SK-N-SH (cell line): ENCODE results near the gene CCN5. TPM values are rescaled to one million over a fixed set of nuclear protein-coding genes. Genes with fewer than 3 reads are reported as not detected.

ENCODE experiments used
- CTCF ChIA-PET: fragments of 300-600, 350-600 bp; formaldehyde crosslinking; extraction: SDS; loops from one replicate; lab custom pipeline; 2021; lab: Yijun Ruan, JAX
- POLR2A ChIA-PET: fragments of 350-600 bp; sonication (Branson Sonifier 250); formaldehyde crosslinking; extraction: SDS; loops from one replicate; lab custom pipeline; 2020; ENCODE audit warnings: antibody characterized with exemption, inconsistent platforms; lab: Yijun Ruan, JAX
- DNase-seq: peaks from one replicate; pipeline ENCODE4 v3.0.0; 2012
- H2AFZ ChIP-seq: fragments of 200-600 bp; sonication (generic); 2 replicates; pipeline ENCODE4 v1.8.1; 2016; ENCODE audit warnings: antibody characterized with exemption, mild to moderate bottlenecking, low read depth
- H3F3A ChIP-seq: fragments of 200-600 bp; sonication (generic); replicated peaks from 2 replicates; pipeline ENCODE3; 2016; ENCODE audit warnings: antibody characterized with exemption, mild to moderate bottlenecking; ENCODE audit not compliant: insufficient read depth
- H3K27ac ChIP-seq, 2 experiments: fragments of 200-500 bp in 1 of 2; fragments of 200-600 bp in 1 of 2; sonication (Bioruptor generic) in 1 of 2; sonication (generic), shearing (Covaris generic) in 1 of 2; 2 replicates each; pipeline versions ENCODE4 v1.5.1 to v1.6.1; 2014 to 2016; ENCODE audit warnings: low read depth in 2 of 2, inconsistent platforms in 1 of 2, low read length in 1 of 2, mild to moderate bottlenecking in 1 of 2, mixed read lengths in 1 of 2
- H3K27me3 ChIP-seq: fragments of 200-600 bp; sonication (generic), shearing (Covaris generic); 2 replicates; pipeline ENCODE4 v1.6.1; 2016; ENCODE audit warnings: mixed run types; ENCODE audit not compliant: insufficient read depth
- H3K36me3 ChIP-seq, 2 experiments: fragments of 200-500 bp in 1 of 2; fragments of 200-600 bp in 1 of 2; sonication (Bioruptor generic) in 1 of 2; sonication (generic) in 1 of 2; replicated peaks in 1 of 2; 2 replicates each; pipeline versions ENCODE3 to v1.5.1; 2014 to 2016; ENCODE audit warnings: low read length in 1 of 2, mild to moderate bottlenecking in 1 of 2; ENCODE audit not compliant: insufficient read depth in 2 of 2, control insufficient read depth in 1 of 2
- H3K4me1 ChIP-seq, 2 experiments: fragments of 200-500 bp in 1 of 2; fragments of 200-600 bp in 1 of 2; sonication (Bioruptor generic) in 1 of 2; sonication (generic), shearing (Covaris generic) in 1 of 2; 2 replicates each; pipeline versions ENCODE4 v1.5.1 to v1.6.1; 2014 to 2016; ENCODE audit warnings: low read depth in 1 of 2, low read length in 1 of 2, mixed run types in 1 of 2; ENCODE audit not compliant: insufficient read depth in 2 of 2, control insufficient read depth in 1 of 2
- H3K4me2 ChIP-seq: fragments of 200-600 bp; sonication (generic), shearing (Covaris generic); 2 replicates; pipeline ENCODE4 v1.6.1; 2017; ENCODE audit warnings: mixed run types
- H3K4me3 ChIP-seq, 2 experiments: fragments of 200-500 bp in 1 of 2; fragments of 200-600 bp in 1 of 2; sonication (Bioruptor generic) in 1 of 2; sonication (generic), shearing (Covaris generic) in 1 of 2; 2 replicates each; pipeline versions ENCODE4 v1.5.1 to v1.8.1; 2014 to 2016; ENCODE audit warnings: low read depth in 2 of 2, inconsistent platforms in 1 of 2, low read length in 1 of 2, mild to moderate bottlenecking in 1 of 2, mixed read lengths in 1 of 2, moderate library complexity in 1 of 2
- H3K79me2 ChIP-seq: fragments of 200-600 bp; sonication (generic); 2 replicates; pipeline ENCODE4 v1.8.1; 2017; ENCODE audit warnings: mild to moderate bottlenecking; ENCODE audit not compliant: insufficient read depth
- H3K9ac ChIP-seq: fragments of 200-600 bp; sonication (generic); 2 replicates; pipeline ENCODE4 v1.6.1; 2017; ENCODE audit warnings: mixed run types
- H3K9me2 ChIP-seq: fragments of 200-600 bp; sonication (generic); 2 replicates; pipeline ENCODE4 v1.6.1; 2017; ENCODE audit warnings: mixed run types
- H3K9me3 ChIP-seq: fragments of 200-600 bp; sonication (generic); 2 replicates; pipeline ENCODE4 v1.6.1; 2017; ENCODE audit warnings: mixed run types, mild to moderate bottlenecking, moderate library complexity
- H4K20me1 ChIP-seq: fragments of 200-600 bp; sonication (generic); 2 replicates; pipeline ENCODE4 v1.6.1; 2017; ENCODE audit warnings: mild to moderate bottlenecking, mixed run types; ENCODE audit not compliant: insufficient read depth
- EP300 ChIP-seq, 2 experiments: IDR thresholded peaks; 2 replicates each; pipeline versions ENCODE4 v1.4.0 to v1.6.1; 2012; ENCODE audit warnings: borderline replicate concordance in 1 of 2, low read depth in 1 of 2, low read length in 1 of 2
- EZH2phosphoT487 ChIP-seq: fragments of 200-600 bp; sonication (generic); IDR thresholded peaks from 2 replicates; pipeline ENCODE4 v1.6.1; 2017; ENCODE audit warnings: low read depth, mixed run types, mild to moderate bottlenecking, antibody characterized with exemption, moderate library complexity, borderline replicate concordance
- FOSL2 ChIP-seq: IDR thresholded peaks from 2 replicates; pipeline ENCODE4 v1.4.0; 2012; ENCODE audit warnings: low read depth, mild to moderate bottlenecking, moderate library complexity, borderline replicate concordance
- GABPA ChIP-seq: IDR thresholded peaks from 2 replicates; pipeline ENCODE4 v1.4.0; 2012; ENCODE audit warnings: low read depth, mild to moderate bottlenecking
- GATA2 ChIP-seq: sonication (generic); formaldehyde crosslinking; IDR thresholded peaks from 2 replicates; pipeline ENCODE4 v1.5.0; 2020; ENCODE audit warnings: mild to moderate bottlenecking, missing genetic modification reagents
- JUND ChIP-seq: IDR thresholded peaks from 2 replicates; pipeline ENCODE4 v1.4.0; 2012
- MEF2A ChIP-seq: IDR thresholded peaks from 2 replicates; pipeline ENCODE4 v1.4.0; 2012; ENCODE audit warnings: low read depth, borderline replicate concordance
- MXI1 ChIP-seq: IDR thresholded peaks from 2 replicates; pipeline ENCODE4 v1.6.1; 2012; ENCODE audit warnings: mild to moderate bottlenecking, low read depth, low read length, improper control_type of control experiment
- NFIC ChIP-seq: IDR thresholded peaks from 2 replicates; pipeline ENCODE4 v1.4.0; 2012; ENCODE audit warnings: borderline replicate concordance
- POLR2AphosphoS5 ChIP-seq: IDR thresholded peaks from 2 replicates; pipeline ENCODE4 v1.6.1; 2012; ENCODE audit warnings: low read depth, low read length
- SMC3 ChIP-seq: IDR thresholded peaks from 2 replicates; pipeline ENCODE4 v1.6.1; 2012; ENCODE audit warnings: low read depth, low read length, improper control_type of control experiment
- TAF1 ChIP-seq: IDR thresholded peaks from 2 replicates; pipeline ENCODE4 v1.6.1; 2012; ENCODE audit warnings: low read depth, mild to moderate bottlenecking, low read length, moderate library complexity, borderline replicate concordance
- TCF12 ChIP-seq: IDR thresholded peaks from 2 replicates; pipeline ENCODE4 v1.4.0; 2012
- USF1 ChIP-seq: IDR thresholded peaks from 2 replicates; pipeline ENCODE4 v1.4.0; 2012; ENCODE audit warnings: low read depth, borderline replicate concordance
- YY1 ChIP-seq: IDR thresholded peaks from 2 replicates; pipeline ENCODE4 v1.4.0; 2012; ENCODE audit warnings: low read depth, mild to moderate bottlenecking
- WGBS: methylation state at CpG from one replicate; pipeline ENCODE4 v1.1.6; 2017; ENCODE audit warnings: low lambda C conversion rate; 5-methylcytosine and 5-hydroxymethylcytosine counted together
- polyA plus RNA-seq, 3 experiments: library from polyadenylated mRNA; depleted of rRNA; stranded (reverse); fragments of >200 nt; gene quantifications; 2 replicates each; pipeline ENCODE4 v1.2.3, GENCODE V29; 2012
- TF ChIP-seq, protein P1 (sequence below): IDR thresholded peaks from 2 replicates; pipeline ENCODE4; 2012

CCN5 gene
- polyA plus RNA-seq, 1 of the 3 experiments (the other 2 are of a cell fraction), result 0.05 TPM

DNA sequence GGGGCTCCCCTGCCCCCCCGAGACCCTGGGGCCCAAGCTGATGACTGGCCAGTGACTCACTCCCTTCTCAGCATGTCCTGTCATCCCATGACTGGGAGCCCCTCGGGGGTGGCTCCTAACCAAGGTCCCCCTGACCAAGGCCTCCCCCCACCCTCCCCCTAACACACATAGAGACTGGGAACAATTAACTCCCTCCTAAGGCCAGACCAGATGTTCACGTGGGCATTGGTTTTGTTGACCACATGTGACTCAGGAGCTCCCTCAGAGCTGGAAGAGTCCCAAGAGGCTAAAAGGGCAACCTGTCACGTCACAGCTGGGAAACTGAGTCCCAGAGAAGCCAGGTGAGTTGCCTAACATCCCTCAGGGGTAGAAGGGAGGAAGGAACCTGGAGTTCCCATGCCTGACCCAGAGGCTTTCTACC, 10.6 kb upstream of the CCN5 start:
- Histone ChIP-seq H3K27me3 (no peaks in the 10 kb centered on the region), H3K4me1 (peaks cover 5 to 14% of the 10 kb centered on the region in 2 experiments; a peak in 2 of 4 replicates)
- POLR2A ChIA-PET, result no interaction called here
- TF ChIP-seq TCF12, result peak; percentile 83
- TF ChIP-seq NFIC, result 0 out of 2 replicates have a peak, but pooled peaks have one; percentile 12
- peak; percentile 24; the same call in 1 of the 2 replicates for TF ChIP-seq USF1
- TF ChIP-seq MEF2A, result no peak
- no peak for TF ChIP-seq GATA2 (CRISPR knock-in tag)
- TF ChIP-seq POLR2AphosphoS5, result no peak
- TF ChIP-seq, protein P1, sequence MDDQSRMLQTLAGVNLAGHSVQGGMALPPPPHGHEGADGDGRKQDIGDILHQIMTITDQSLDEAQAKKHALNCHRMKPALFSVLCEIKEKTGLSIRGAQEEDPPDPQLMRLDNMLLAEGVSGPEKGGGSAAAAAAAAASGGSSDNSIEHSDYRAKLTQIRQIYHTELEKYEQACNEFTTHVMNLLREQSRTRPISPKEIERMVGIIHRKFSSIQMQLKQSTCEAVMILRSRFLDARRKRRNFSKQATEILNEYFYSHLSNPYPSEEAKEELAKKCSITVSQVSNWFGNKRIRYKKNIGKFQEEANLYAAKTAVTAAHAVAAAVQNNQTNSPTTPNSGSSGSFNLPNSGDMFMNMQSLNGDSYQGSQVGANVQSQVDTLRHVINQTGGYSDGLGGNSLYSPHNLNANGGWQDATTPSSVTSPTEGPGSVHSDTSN, result 0 out of 2 replicates have a peak, but pooled peaks have one; percentile 7
- TF ChIP-seq SMC3, result no peak
- TF ChIP-seq JUND, result peak; percentile 67
- TF ChIP-seq MXI1, result no peak
- TF ChIP-seq FOSL2, result peak; percentile 75; the same call in 1 of the 2 replicates
- TF ChIP-seq YY1, result peak; percentile 4; the same call in 1 of the 2 replicates
- TF ChIP-seq, all 33 proteins: peak for 7
- Histone ChIP-seq H3K9ac (no peak overlapping the region), H2AFZ (peak overlapping the region; percentile 62; the same call in 1 of the 2 replicates), H3K79me2 (no peaks in the 10 kb centered on the region), H3K4me3 (no peak overlapping the region), H3K9me3 (no peaks in the 10 kb centered on the region), H3K9me2 (no peaks in the 10 kb centered on the region), H4K20me1 (no peaks in the 10 kb centered on the region), H3K36me3 (no peaks in the 10 kb centered on the region), H3F3A (no peaks in the 10 kb centered on the region), H3K27ac (no peak overlapping the region), H3K4me2 (peak overlapping the region; percentile 33; the same call in 1 of the 2 replicates)
- WGBS, result 22% methylated on average over 3 of the region's 4 CpGs
- no peak for DNase-seq
- CTCF ChIA-PET, result interaction anchor here (1.0 to 7.0 kb wide), 2 partner anchors 21 to 43 kb away, joined by 4 to 61 read pairs; no protein-coding TSS in a partner anchor

GRCh38 chr20:44705364-44706094, 9.6 kb upstream of the CCN5 start:
- H3K4me2 ChIP-seq, result no peak overlapping the region
- no peak overlapping the region for H3K4me3 ChIP-seq
- no peak for TF ChIP-seq YY1
- TF ChIP-seq EZH2phosphoT487, result no peak
- no peak for TF ChIP-seq TCF12
- TF ChIP-seq TAF1, result no peak
- TF ChIP-seq NFIC, result no peak
- TF ChIP-seq EP300 (IDR thresholded peaks at IDR 0.05; ENCODE audit: borderline replicate concordance in 1 of 2, low read depth in 1 of 2, low read length in 1 of 2), result no peak
- TF ChIP-seq GABPA, result no peak
- 80% methylated on average over 4 of the region's 4 CpGs for WGBS
- H2AFZ ChIP-seq, result no peak overlapping the region
- no peaks in the 10 kb centered on the region for H3K79me2 ChIP-seq
- H3K27me3 ChIP-seq, result no peaks in the 10 kb centered on the region
- peaks cover 5 to 12% of the 10 kb centered on the region in 2 experiments; a peak in 2 of 4 replicates for H3K4me1 ChIP-seq
- no peaks in the 10 kb centered on the region for H3K9me3 ChIP-seq
- no peaks in the 10 kb centered on the region for H4K20me1 ChIP-seq
- ChIA-PET POLR2A (no interaction called here), CTCF (interaction anchor here (1.3 to 7.0 kb wide), 2 partner anchors 22 to 28 kb away, joined by 3 to 61 read pairs; no protein-coding TSS in a partner anchor)
- H3K9me2 ChIP-seq, result no peaks in the 10 kb centered on the region
- no peak for DNase-seq
- no peaks in the 10 kb centered on the region for H3F3A ChIP-seq
- no peak overlapping the region for H3K9ac ChIP-seq
- H3K36me3 ChIP-seq, result no peaks in the 10 kb centered on the region
- H3K27ac ChIP-seq, result no peak overlapping the region
